DOHH2 (cell line): ENCODE data around the gene SRRD.

Experiments used
- H3F3A ChIP-seq: fragments of 200-600 bp; sonication (generic), shearing (Covaris generic); 2 replicates; pipeline ENCODE4 v1.6.0; 2016; ENCODE audit warnings: antibody characterized with exemption, mild to moderate bottlenecking; ENCODE audit not compliant: control insufficient read depth, insufficient read depth
- H3K27ac ChIP-seq: fragments of 200-600 bp; sonication (generic); 2 replicates; pipeline ENCODE4 v1.5.1; 2014; ENCODE audit warnings: low read depth, mild to moderate bottlenecking, low read length, moderate library complexity
- H3K27me3 ChIP-seq: fragments of 200-600 bp; sonication (generic); 2 replicates; pipeline ENCODE4 v1.6.1; 2014; ENCODE audit warnings: mild to moderate bottlenecking, low read length, mixed read lengths; ENCODE audit not compliant: control insufficient read depth
- H3K36me3 ChIP-seq: fragments of 200-600 bp; sonication (generic); 2 replicates; pipeline ENCODE4 v1.6.1; 2014; ENCODE audit warnings: mild to moderate bottlenecking, low read length, moderate library complexity, mixed read lengths; ENCODE audit not compliant: control insufficient read depth
- H3K4me1 ChIP-seq: fragments of 200-600 bp; sonication (generic); 2 replicates; pipeline ENCODE4 v1.6.1; 2014; ENCODE audit warnings: mild to moderate bottlenecking, low read length, mixed read lengths; ENCODE audit not compliant: control insufficient read depth
- H3K4me2 ChIP-seq: fragments of 200-600 bp; sonication (generic); 2 replicates; pipeline ENCODE4 v1.6.0; 2014; ENCODE audit warnings: mild to moderate bottlenecking, low read length, moderate library complexity
- H3K4me3 ChIP-seq: fragments of 200-600 bp; sonication (generic); 2 replicates; pipeline ENCODE4 v1.5.1; 2014; ENCODE audit warnings: mild to moderate bottlenecking, low read length, mixed read lengths
- H3K79me2 ChIP-seq: fragments of 200-600 bp; sonication (generic); 2 replicates; pipeline ENCODE4 v1.6.1; 2014; ENCODE audit warnings: mild to moderate bottlenecking, low read length, mixed read lengths; ENCODE audit not compliant: control insufficient read depth
- H3K9me2 ChIP-seq: fragments of 200-600 bp; sonication (generic); replicated peaks from 2 replicates; pipeline ENCODE4 v1.6.1; 2014; ENCODE audit warnings: mild to moderate bottlenecking, low read length, mixed read lengths; ENCODE audit not compliant: control insufficient read depth
- H3K9me3 ChIP-seq: fragments of 200-600 bp; sonication (generic); 2 replicates; pipeline ENCODE4 v1.6.1; 2014; ENCODE audit warnings: antibody characterized with exemption, low read length, mixed read lengths; ENCODE audit not compliant: control insufficient read depth, insufficient read depth
- H4K20me1 ChIP-seq: fragments of 200-600 bp; sonication (generic); 2 replicates; pipeline ENCODE4 v1.6.0; 2014; ENCODE audit warnings: low read depth, mild to moderate bottlenecking, antibody characterized with exemption, low read length, moderate library complexity; ENCODE audit not compliant: control insufficient read depth, insufficient read depth
- EZH2phosphoT487 ChIP-seq: fragments of 200-600 bp; sonication (generic); IDR thresholded peaks from 2 replicates; pipeline ENCODE4 v1.6.1; 2017; ENCODE audit warnings: borderline replicate concordance, mild to moderate bottlenecking, antibody characterized with exemption, low read length, moderate library complexity, mixed read lengths
- TF ChIP-seq, protein P1 (sequence below): fragments of 200-600 bp; sonication (generic); IDR thresholded peaks from one replicate; pipeline ENCODE4 v1.5.1; 2014; ENCODE audit warnings: antibody characterized with exemption, mild to moderate bottlenecking, low read depth, low read length; ENCODE audit not compliant: poor library complexity, severe bottlenecking

Gene SRRD

DNA sequence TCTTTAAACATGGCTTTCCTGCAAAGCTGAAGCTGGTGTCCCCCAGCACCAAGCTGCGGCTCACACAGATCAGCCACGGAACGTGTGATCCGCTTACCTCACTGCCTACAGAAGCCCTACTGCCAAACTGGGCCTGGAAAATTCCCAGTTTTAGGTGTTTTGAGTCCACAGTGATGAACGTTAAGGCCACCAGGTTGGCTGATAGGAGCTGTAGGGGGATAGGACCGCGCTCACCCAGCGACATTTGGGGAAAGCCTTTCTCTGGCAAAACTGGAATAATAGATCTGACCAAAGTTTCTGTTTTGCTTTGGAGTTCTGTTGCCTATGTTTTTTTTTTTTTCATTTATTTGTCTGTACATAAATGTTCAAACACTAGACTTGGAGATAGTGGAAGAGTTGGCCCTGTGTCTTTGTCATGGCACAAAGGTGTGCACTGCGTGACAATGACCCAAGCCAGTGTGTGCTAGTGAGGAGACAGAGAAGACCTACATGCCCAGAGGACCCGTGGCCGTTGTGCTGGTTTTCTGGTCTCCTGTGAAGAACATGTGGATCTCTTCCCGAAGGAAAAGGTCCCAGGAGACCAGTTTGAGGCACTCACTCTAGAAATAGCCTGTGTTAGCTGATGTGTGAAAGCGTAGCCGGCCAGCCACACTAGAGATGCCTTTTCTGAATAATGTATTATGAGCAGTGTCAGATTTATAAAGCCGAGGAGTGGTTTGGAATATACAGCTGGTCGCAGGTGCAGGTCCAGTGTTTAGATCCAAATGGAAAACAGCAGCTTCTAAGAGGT lies 39.6 kb upstream of the SRRD start:
- peaks cover 17% of the 10 kb centered on the region for H3K79me2 ChIP-seq
- H4K20me1 ChIP-seq: no peaks in the 10 kb centered on the region
- H3K4me2 ChIP-seq: no peak overlapping the region
- H3K36me3 ChIP-seq: peaks cover 5% of the 10 kb centered on the region; the same call in 1 of the 2 replicates
- no peak overlapping the region for H3K27ac ChIP-seq
- TF ChIP-seq, protein P1, sequence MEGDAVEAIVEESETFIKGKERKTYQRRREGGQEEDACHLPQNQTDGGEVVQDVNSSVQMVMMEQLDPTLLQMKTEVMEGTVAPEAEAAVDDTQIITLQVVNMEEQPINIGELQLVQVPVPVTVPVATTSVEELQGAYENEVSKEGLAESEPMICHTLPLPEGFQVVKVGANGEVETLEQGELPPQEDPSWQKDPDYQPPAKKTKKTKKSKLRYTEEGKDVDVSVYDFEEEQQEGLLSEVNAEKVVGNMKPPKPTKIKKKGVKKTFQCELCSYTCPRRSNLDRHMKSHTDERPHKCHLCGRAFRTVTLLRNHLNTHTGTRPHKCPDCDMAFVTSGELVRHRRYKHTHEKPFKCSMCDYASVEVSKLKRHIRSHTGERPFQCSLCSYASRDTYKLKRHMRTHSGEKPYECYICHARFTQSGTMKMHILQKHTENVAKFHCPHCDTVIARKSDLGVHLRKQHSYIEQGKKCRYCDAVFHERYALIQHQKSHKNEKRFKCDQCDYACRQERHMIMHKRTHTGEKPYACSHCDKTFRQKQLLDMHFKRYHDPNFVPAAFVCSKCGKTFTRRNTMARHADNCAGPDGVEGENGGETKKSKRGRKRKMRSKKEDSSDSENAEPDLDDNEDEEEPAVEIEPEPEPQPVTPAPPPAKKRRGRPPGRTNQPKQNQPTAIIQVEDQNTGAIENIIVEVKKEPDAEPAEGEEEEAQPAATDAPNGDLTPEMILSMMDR: no peak
- no peak for TF ChIP-seq EZH2phosphoT487
- H3F3A ChIP-seq: peaks cover 6% of the 10 kb centered on the region; the same call in 1 of the 2 replicates
- no peaks in the 10 kb centered on the region for H3K27me3 ChIP-seq
- H3K9me2 ChIP-seq: no peaks in the 10 kb centered on the region
- peaks cover 3% of the 10 kb centered on the region; the same call in 1 of the 2 replicates for H3K4me1 ChIP-seq
- H3K9me3 ChIP-seq: no peaks in the 10 kb centered on the region
- H3K4me3 ChIP-seq: no peak overlapping the region

DNA sequence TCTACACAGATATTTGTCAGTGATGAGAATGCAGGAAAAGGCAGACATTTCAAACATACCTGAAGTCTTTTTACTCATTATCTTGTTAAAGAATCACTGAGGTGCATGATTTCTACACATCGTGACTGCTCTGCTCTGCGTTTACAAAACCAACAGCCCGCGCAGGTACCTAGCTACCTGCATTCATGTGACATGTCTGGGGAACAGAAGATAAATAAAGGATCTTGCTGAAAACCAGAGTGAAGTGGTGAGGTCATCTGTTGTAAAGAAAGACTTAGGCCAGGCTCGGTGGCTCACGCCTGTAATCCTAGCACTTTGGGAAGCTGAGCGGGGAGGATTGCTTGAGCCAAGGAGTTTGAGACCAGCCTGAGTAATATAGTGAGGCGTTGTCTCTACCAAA lies 38.9 kb upstream of the SRRD start:
- H3K9me2 ChIP-seq: no peaks in the 10 kb centered on the region
- no peak overlapping the region for H3K27ac ChIP-seq
- H4K20me1 ChIP-seq: no peaks in the 10 kb centered on the region
- peaks cover 6% of the 10 kb centered on the region; the same call in 1 of the 2 replicates for H3F3A ChIP-seq
- H3K27me3 ChIP-seq: no peaks in the 10 kb centered on the region
- H3K4me2 ChIP-seq: no peak overlapping the region
- no peaks in the 10 kb centered on the region for H3K4me1 ChIP-seq
- no peak overlapping the region for H3K4me3 ChIP-seq
- TF ChIP-seq, protein P1: no peak
- no peak for TF ChIP-seq EZH2phosphoT487
- H3K36me3 ChIP-seq: peaks cover 8% of the 10 kb centered on the region
- H3K9me3 ChIP-seq: no peaks in the 10 kb centered on the region
- H3K79me2 ChIP-seq: peaks cover 11% of the 10 kb centered on the region

DNA sequence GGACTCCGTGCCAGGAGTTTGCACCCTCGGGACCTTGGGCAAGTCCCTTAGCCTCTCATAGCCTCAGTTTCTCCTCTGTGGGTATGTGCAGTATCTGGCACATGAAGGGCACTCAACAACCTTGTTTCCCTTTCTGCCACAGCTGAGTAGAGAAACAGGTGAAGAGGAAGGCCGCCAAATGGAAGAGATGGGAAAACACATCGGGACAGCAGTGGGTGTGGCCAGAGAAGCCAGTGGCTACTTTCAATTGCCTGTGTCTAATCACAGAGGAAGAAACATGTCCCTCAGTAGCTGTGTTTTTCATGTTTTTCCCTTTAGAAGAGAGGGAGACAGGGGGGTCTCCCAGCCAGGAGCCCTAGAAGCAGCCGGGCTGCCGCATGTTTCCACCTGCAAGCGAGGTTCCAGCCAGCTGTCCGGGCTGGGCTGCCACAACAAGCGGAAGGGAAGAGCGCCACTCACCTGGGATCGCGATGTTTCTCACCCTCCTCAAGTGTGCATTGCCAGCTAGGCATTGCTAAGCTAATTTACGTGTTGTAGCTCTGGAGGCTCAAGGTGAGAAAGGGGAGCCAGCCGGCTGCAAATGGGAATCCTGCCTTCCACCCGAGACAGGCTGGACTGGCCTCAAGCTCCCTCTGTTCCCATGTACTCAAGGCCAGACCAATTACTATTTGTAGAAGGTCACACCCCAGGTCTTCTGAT lies 38.0 kb upstream of the SRRD start:
- no peak overlapping the region for H3K27ac ChIP-seq
- peaks cover 17% of the 10 kb centered on the region for H3K36me3 ChIP-seq
- TF ChIP-seq, protein P1: no peak
- TF ChIP-seq EZH2phosphoT487: no peak
- H3K4me2 ChIP-seq: no peak overlapping the region
- H3K4me1 ChIP-seq: no peaks in the 10 kb centered on the region
- no peaks in the 10 kb centered on the region for H4K20me1 ChIP-seq
- peaks cover 5% of the 10 kb centered on the region for H3K79me2 ChIP-seq
- H3K27me3 ChIP-seq: no peaks in the 10 kb centered on the region
- H3K9me3 ChIP-seq: no peaks in the 10 kb centered on the region
- H3F3A ChIP-seq: peaks cover 6% of the 10 kb centered on the region; the same call in 1 of the 2 replicates
- H3K4me3 ChIP-seq: no peak overlapping the region
- H3K9me2 ChIP-seq: no peaks in the 10 kb centered on the region
